WI38 (cell line): ENCODE measurements around the gene GDPD1.
"Not testable (repeated sequence)": the region's sequence is repeated elsewhere in the genome, so short reads cannot be mapped to it uniquely, and the experiment has no call there.

Experiments
- H3K4me3 ChIP-seq: 2 replicates; pipeline ENCODE4 v1.5.1; 2011; ENCODE audit warnings: low read depth, mild to moderate bottlenecking, control low read depth, low read length
- TF ChIP-seq, protein P1 (sequence below): IDR thresholded peaks from 2 replicates; pipeline ENCODE4 v1.5.1; 2012; ENCODE audit warnings: low read depth, mild to moderate bottlenecking, control low read depth, low read length

GDPD1 gene

DNA sequence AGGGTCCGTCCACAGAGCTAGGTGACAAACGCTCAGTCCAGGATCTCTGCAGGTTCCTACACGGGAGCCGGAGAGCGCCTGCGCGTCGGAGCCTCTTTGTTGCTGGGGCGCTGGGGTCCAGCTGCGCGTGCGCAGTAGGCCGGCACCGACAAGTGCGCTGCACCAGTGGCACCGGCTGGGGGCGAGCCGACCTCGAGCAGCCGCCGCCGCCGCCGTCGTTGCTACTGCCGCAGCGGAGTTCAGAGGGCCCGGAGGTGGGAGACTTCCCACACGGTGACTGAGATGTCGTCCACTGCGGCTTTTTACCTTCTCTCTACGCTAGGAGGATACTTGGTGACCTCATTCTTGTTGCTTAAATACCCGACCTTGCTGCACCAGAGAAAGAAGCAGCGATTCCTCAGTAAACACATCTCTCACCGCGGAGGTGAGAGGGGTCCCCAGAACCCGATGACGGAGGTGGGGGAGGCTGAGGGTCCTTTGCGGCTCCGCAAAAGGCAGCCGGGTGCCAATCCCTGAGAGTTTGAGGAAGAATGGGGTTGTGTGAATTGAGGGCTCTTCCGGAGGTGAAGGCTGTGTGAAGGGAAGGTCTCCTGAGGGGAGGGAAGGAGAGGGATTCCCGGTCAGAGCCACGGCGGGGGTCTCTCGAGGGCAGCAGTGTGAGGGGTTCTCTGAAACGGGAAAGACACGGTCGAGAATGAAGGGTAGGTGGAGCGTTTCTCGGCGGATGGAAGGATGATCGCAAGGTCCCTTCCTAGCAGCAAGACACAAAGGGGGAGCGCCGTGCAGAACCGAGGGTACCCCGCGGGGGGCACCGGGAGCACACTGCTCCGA lies at the start of gene GDPD1:
Gene GDPD1, plus strand, starts transcription at position 184 of the 831 bp plus-strand sequence. Its CDS starts 99 bp downstream, at position 283.
- TF ChIP-seq, protein P1, sequence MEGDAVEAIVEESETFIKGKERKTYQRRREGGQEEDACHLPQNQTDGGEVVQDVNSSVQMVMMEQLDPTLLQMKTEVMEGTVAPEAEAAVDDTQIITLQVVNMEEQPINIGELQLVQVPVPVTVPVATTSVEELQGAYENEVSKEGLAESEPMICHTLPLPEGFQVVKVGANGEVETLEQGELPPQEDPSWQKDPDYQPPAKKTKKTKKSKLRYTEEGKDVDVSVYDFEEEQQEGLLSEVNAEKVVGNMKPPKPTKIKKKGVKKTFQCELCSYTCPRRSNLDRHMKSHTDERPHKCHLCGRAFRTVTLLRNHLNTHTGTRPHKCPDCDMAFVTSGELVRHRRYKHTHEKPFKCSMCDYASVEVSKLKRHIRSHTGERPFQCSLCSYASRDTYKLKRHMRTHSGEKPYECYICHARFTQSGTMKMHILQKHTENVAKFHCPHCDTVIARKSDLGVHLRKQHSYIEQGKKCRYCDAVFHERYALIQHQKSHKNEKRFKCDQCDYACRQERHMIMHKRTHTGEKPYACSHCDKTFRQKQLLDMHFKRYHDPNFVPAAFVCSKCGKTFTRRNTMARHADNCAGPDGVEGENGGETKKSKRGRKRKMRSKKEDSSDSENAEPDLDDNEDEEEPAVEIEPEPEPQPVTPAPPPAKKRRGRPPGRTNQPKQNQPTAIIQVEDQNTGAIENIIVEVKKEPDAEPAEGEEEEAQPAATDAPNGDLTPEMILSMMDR = peak; percentile 44
- H3K4me3 ChIP-seq = peak within 1 kb of the TSS; percentile 68

DNA sequence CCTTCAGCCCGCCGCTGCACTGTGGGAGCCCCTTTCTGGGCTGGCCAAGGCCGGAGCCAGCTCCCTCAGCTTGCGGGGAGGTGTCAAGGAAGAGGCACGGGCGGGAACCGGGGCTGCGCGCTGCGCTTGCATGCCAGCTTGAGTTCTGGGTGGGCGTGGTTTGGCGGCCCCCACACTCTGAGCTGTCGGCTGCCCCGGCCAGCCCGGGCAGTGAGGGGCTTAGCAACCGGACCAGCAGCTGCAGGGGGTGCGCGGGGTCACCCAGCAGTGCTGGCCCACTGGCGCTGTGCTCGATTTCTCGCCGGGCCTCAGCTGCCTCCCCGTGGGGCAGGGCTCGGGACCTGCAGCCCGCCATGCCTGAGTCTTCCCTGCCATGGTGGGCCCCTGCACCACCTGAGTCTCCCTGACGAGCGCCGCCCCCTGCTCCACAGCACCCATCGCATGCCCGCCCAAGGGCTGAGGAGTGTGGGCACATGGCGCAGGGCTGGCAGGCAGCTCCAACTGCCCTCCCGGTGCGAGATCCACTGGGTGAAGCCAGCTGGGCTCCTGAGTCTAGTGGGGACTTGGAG lies 47.8 kb upstream of the GDPD1 start:
- H3K4me3 ChIP-seq = no peak overlapping the region
- TF ChIP-seq, protein P1 = no peak

DNA sequence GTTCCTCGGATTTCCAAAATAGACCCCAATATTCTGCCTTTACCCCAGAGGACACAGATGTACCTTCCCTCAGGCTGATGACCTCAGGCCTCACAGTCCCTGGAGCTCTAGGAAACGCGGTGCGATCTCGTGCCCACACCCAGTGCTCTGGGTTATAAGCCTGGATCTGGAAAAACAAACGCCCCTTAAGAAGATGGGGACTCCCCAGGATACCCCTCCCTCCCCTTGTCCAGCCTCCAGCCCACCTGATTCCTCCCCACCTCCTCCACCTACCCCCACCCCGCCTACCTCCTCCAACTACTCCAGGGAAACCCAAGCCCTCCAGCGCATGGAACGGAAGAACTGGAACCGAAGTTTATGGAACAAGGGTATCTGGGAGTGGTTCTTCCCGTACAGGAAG lies 45.6 kb upstream of the GDPD1 start:
- no peak overlapping the region for H3K4me3 ChIP-seq
- TF ChIP-seq, protein P1 = no peak

DNA sequence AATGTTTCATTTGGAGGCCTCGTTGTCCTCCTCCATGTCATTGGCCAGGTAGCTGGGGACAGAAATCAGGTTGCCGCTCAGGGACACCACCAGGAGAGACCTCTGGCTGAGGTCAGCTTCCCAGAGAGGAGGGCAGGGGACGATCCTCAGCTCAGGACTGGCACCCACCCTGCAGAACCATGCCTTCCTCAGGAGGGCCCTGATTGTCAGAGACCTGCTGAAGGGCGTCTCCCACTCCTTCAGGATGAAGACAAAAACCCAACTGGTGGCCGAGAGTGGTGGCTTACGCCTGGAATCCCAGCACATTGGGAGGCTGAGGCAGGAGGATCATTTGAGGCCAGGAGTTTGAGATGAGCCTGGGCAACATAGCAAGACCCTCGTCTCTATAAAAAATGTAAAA lies 45.2 kb upstream of the GDPD1 start:
- H3K4me3 ChIP-seq = no peak overlapping the region
- TF ChIP-seq, protein P1 = no peak

DNA sequence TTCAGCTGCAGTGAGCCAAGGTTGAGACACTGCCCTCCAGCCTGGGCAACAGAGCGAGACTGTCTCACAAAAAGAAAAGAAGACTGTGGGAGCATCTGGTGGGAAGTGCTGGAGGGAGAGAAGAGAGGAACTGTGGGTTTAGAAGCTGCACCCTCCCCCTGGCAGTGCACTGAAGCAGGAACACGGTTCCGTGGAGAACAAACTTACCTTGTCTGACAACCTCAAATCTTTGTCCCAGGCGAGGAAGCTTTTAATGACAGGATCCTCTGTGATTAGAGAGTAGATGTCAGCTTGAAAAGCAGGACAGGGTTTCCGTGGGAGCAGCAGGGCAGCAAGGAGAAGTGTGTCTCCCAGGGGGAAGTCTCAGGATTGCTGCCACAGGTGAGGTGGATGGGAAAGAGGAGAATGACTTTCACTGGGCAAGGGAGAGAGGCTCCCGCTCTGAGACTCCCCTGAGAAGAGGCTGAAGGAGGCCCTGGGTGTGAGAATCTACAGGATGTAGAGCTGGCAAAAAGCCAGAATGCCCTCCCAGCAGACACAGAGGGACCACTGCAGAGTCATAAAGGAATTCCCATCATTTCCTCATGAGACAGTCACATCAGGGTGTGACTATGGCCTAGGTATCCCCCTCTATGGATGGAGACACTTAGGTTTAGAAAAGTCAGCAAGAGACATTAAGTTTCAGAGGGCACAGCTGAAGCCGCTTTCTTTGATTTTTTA lies 41.9 kb upstream of the GDPD1 start:
- TF ChIP-seq, protein P1 = no peak
- H3K4me3 ChIP-seq = no peak overlapping the region

DNA sequence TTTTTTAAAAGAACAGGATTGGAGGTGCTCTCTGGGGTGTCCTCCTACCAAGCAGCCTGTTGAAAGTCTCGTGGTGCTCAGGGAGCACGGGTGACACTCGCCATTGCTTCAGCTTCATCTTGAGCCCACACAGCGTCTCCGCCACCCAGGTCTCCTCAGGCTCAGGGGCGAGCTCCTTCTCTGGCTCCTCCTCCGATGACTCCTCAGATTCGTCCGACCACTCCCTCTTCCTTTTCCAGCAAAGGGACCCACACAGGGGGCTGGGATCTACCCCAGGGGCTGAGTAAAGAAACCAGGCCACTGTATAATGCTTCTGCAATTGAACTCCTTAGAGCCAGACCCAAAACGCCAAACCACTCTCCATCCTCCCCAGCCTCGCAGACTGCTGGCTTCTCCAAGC lies 40.7 kb upstream of the GDPD1 start:
- not testable (repeated sequence) for H3K4me3 ChIP-seq

DNA sequence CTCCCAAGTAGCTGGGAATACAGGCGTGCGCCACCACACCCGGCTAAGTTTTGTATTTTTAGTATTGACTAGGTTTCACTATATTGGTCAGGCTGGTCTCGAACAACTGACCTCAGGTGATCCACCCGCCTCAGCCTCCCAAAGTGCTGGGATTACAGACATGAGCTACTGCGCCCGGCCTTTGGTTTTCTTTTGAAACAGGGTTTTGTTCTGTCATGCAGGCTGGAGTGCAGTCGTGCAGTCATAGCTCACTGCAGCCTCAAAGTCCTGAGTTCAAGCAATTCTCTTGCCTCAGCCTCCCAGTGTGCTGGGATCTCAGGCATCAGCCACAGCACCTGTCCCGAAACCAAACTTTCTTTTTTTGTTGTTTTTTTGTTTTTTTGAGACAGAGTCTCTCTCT lies 39.7 kb upstream of the GDPD1 start:
- no peak overlapping the region for H3K4me3 ChIP-seq
- TF ChIP-seq, protein P1 = no peak
